Tibial nerve (tissue), 4 donors: ENCODE results near the gene DOCK1. TPM values are rescaled to one million over a fixed set of nuclear protein-coding genes. Genes with fewer than 3 reads are reported as not detected.

Experiments
- DNase-seq, 2 donors: peaks; one replicate each; pipeline ENCODE4 v3.0.0-alpha.2; 2019; ENCODE audit warnings: low spot score in 2 of 2
- H3K27ac ChIP-seq, 4 donors: fragments of 200-600 bp; sonication (generic) in 3 of 4; one replicate each; pipeline ENCODE4 v1.5.1; 2017 to 2019; ENCODE audit warnings: mild to moderate bottlenecking in 1 of 4
- H3K27me3 ChIP-seq, 2 donors: fragments of 200-600 bp; sonication (generic) in 1 of 2; one replicate each; pipeline versions ENCODE4 v1.5.1 to v1.6.0; 2017 to 2019
- H3K36me3 ChIP-seq, 3 donors: fragments of 200-600 bp; sonication (generic); one replicate each; pipeline ENCODE4 v1.5.1; 2018 to 2019
- H3K4me1 ChIP-seq, 4 donors: fragments of 200-600 bp; sonication (generic) in 3 of 4; one replicate each; pipeline ENCODE4 v1.5.1; 2017 to 2019
- H3K4me3 ChIP-seq, 4 donors: fragments of 200-600 bp; sonication (generic) in 3 of 4; one replicate each; pipeline ENCODE4 v1.5.1; 2017 to 2019; ENCODE audit warnings: mild to moderate bottlenecking in 1 of 4, moderate library complexity in 1 of 4
- H3K9me3 ChIP-seq, 4 donors: fragments of 200-600 bp; sonication (generic) in 3 of 4; one replicate each; pipeline ENCODE4 v1.5.1; 2017 to 2019
- CTCF ChIP-seq, 5 experiments: fragments of 200-600 bp in 3 of 5; fragments of 450-650 bp in 2 of 5; sonication (generic) in 3 of 5; IDR thresholded peaks; one replicate each; pipeline ENCODE4 v1.5.1; 2016 to 2019; ENCODE audit warnings: antibody characterized with exemption in 5 of 5, mild to moderate bottlenecking in 3 of 5, moderate library complexity in 2 of 5
- EP300 ChIP-seq, 2 donors: sonication (generic); formaldehyde crosslinking; IDR thresholded peaks; one replicate each; pipeline ENCODE4 v1.6.1; 2017; ENCODE audit warnings: antibody characterized with exemption in 2 of 2, mild to moderate bottlenecking in 1 of 2
- POLR2A ChIP-seq, 2 donors: fragments of 450-650 bp; IDR thresholded peaks; one replicate each; pipeline ENCODE4 v1.6.1; 2017; ENCODE audit warnings: antibody characterized with exemption in 2 of 2, mild to moderate bottlenecking in 2 of 2, moderate library complexity in 2 of 2
- WGBS, 2 donors: methylation state at CpG; one replicate each; pipeline ENCODE4 v1.1.5; 2018; 5-methylcytosine and 5-hydroxymethylcytosine counted together
- total RNA-seq, 4 donors: library from RNA; depleted of rRNA; stranded (reverse); fragments of >200 nt; gene quantifications; one replicate each; pipeline ENCODE4 v1.1.0, GENCODE V29; 2016

Gene DOCK1
- total RNA-seq, 4 donors from 2014 or later, result 57.3 to 76.7 (median 63.7) TPM

DNA sequence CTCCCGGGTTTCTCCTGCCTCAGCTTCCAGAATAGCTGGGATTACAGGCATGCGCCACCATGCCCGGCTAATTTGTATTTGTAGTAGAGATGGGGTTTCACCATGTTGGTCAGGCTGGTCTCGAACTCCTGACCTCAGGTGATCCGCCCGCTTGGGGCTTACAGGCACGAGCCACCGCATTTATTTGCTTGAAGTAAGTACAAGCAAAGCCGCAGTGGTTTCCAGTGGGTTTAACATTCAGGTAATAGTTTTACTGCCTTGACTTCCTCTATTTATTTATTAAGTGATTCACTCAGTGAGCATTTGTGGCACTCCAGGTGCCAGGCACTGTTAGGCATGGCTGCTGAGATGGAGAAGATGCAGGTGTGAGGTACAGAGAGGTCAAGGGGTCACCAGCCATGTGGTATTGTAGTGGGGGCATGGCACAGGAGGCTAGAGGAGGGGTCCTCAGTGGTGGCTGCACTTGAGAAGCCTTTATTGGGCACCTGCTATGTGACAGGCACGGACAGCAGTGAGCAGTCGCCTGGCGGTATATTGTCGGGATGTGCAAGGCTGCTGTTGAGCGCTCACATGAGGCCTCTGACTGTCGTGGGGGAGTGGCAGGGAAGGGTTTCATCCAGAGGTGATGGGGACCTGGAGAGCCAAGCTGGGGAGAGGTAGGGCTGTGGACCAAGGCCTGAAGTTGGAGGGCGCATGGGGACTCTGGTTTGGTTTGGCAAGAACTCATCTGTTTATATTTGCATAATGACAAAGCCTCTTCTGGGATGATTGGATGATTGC lies 54.9 kb downstream of the DOCK1 start:
- Histone ChIP-seq H3K27me3 (no peaks in the 10 kb centered on the region), H3K4me3 (no peak overlapping the region), H3K36me3 (no peaks in the 10 kb centered on the region), H3K9me3 (no peaks in the 10 kb centered on the region), H3K27ac (no peak overlapping the region), H3K4me1 (peaks cover 0 to 36% (median 6%) of the 10 kb centered on the region in 4 donors)
- TF ChIP-seq EP300 (IDR thresholded peaks at IDR 0.05) (no peak), CTCF (IDR thresholded peaks at IDR 0.05) (no peak), POLR2A (IDR thresholded peaks at IDR 0.05) (no peak)
- DNase-seq, result no peak
- 95 to 96% methylated on average over 16 of the region's 16 CpGs for WGBS, 2 donors

- Histone ChIP-seq H3K36me3 (no peaks in the 10 kb centered on the region), H3K27me3 (no peaks in the 10 kb centered on the region), H3K27ac (no peak overlapping the region), H3K9me3 (no peaks in the 10 kb centered on the region), H3K4me3 (no peak overlapping the region), H3K4me1 (peaks cover 0 to 18% (median 0%) of the 10 kb centered on the region in 4 donors)
- TF ChIP-seq CTCF (IDR thresholded peaks at IDR 0.05) (no peak), EP300 (IDR thresholded peaks at IDR 0.05) (no peak), POLR2A (IDR thresholded peaks at IDR 0.05) (no peak)
- no peak for DNase-seq
- WGBS, 2 donors, result 87 to 90% methylated on average over 4 of the region's 4 CpGs
These were observed 58.1 kb downstream of the DOCK1 start for GRCh38 chr10:126963354-126963753.

- 43 to 55% methylated on average over 7 of the region's 7 CpGs for WGBS, 2 donors
- no peaks in the 10 kb centered on the region for H3K36me3 ChIP-seq
- H3K9me3 ChIP-seq, result no peaks in the 10 kb centered on the region
- H3K4me1 ChIP-seq, result peaks cover 0 to 18% (median 0%) of the 10 kb centered on the region in 4 donors
- TF ChIP-seq EP300 (IDR thresholded peaks at IDR 0.05) (no peak), POLR2A (IDR thresholded peaks at IDR 0.05) (no peak), CTCF (IDR thresholded peaks at IDR 0.05) (no peak)
- no peak overlapping the region for H3K27ac ChIP-seq
- no peaks in the 10 kb centered on the region for H3K27me3 ChIP-seq
- no peak overlapping the region for H3K4me3 ChIP-seq
- DNase-seq, result no peak
These were observed 59.0 kb downstream of the DOCK1 start for GRCh38 chr10:126964190-126964589.

DNA sequence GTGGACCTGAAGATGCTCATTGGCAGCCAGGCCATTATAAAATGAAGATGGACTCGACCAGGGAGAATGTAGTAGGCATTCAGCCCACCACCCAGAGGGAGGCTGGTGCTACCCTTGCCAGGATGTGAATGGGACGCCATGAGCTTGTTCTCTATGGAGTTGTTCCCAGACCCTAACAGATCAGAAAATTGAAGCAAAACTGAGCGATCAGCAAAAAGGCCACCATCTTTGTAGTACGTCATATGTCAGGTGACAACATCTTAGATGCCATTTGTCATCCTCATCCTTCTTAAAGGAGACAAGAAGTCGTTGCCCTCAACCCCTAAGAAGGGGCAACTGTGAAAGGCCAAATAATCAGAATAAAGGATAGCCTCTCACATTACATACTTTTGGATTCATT lies 61.7 kb downstream of the DOCK1 start:
- WGBS, 2 donors, result 90 to 93% methylated on average over 5 of the region's 5 CpGs
- DNase-seq, result no peak
- Histone ChIP-seq H3K27ac (no peak overlapping the region), H3K36me3 (peaks cover 0 to 13% (median 0%) of the 10 kb centered on the region in 3 donors), H3K4me1 (peaks cover 0 to 19% (median 0%) of the 10 kb centered on the region in 4 donors), H3K4me3 (no peak overlapping the region), H3K27me3 (no peaks in the 10 kb centered on the region), H3K9me3 (no peaks in the 10 kb centered on the region)
- TF ChIP-seq POLR2A (IDR thresholded peaks at IDR 0.05) (no peak), CTCF (IDR thresholded peaks at IDR 0.05) (no peak), EP300 (IDR thresholded peaks at IDR 0.05) (no peak)

DNA sequence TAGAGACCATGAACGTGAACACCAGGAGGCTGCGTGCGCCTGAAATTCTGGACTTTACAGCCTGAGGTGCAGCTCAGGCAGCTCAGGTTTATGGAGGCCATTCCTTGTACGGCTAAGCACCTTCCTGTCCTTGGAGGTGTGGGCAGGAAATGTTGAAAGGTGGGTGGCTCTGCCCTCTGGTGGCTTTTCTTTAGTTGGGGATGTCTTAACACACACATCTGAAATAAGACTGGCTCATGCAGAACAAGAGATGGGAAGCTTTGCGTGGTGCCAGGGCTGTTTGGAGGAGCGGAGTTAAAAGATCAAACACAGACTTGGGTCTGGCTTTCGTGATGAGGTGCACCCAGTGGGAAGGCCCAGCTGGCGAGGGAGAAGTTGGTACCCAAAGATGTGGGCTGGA lies 64.1 kb downstream of the DOCK1 start:
- H3K36me3 ChIP-seq, result peaks cover 0 to 16% (median 0%) of the 10 kb centered on the region in 3 donors
- peaks cover 0 to 29% (median 0%) of the 10 kb centered on the region in 4 donors for H3K4me1 ChIP-seq
- DNase-seq, result no peak
- no peak overlapping the region for H3K27ac ChIP-seq
- H3K27me3 ChIP-seq, result no peaks in the 10 kb centered on the region
- H3K9me3 ChIP-seq, result no peaks in the 10 kb centered on the region
- no peak overlapping the region for H3K4me3 ChIP-seq
- 88% methylated on average over 8 of the region's 8 CpGs for WGBS, 2 donors
- TF ChIP-seq EP300 (IDR thresholded peaks at IDR 0.05), result no peak
- TF ChIP-seq POLR2A (IDR thresholded peaks at IDR 0.05), result no peak
- no peak for TF ChIP-seq CTCF (IDR thresholded peaks at IDR 0.05)
